ENCODE results near the gene INSRR.

The INSRR gene

GRCh38 chr1:156876281-156876680, 17.4 kb upstream of the INSRR start:
- H3K4me3 ChIP-seq (ENCODE audit: control insufficient read depth in 1 of 7, extremely low read depth in 1 of 7, insufficient read depth in 4 of 7, low read depth in 2 of 7, low read length in 6 of 7), result no peak overlapping the region
- no peaks in the 10 kb centered on the region for H3K4me1 ChIP-seq (ENCODE audit: control extremely low read depth in 1 of 4, control insufficient read depth in 4 of 4, insufficient read depth in 4 of 4, low read length in 3 of 4)
- ChIA-PET POLR2A (interaction anchor here (0.7 kb wide), 1 partner anchor 55 kb away, joined by 3 read pairs; no protein-coding TSS in a partner anchor), CTCF (interaction anchor here (1.0 to 10.7 kb wide), 6 partner anchors 10 to 84 kb away, joined by 3 to 75 read pairs (median 4); partner anchors contain the start of gene PEAR1)
- no peak overlapping the region for H3K27ac ChIP-seq (ENCODE audit: insufficient read depth in 1 of 2, low read depth in 1 of 2, low read length in 2 of 2, poor library complexity in 1 of 2, severe bottlenecking in 2 of 2)
- no peaks in the 10 kb centered on the region for H3K9me3 ChIP-seq (ENCODE audit: control extremely low read depth in 1 of 5, control insufficient read depth in 4 of 5, insufficient read depth in 2 of 5, low read depth in 1 of 5, low read length in 4 of 5)
- H3K36me3 ChIP-seq (ENCODE audit: control insufficient read depth in 4 of 4, insufficient read depth in 4 of 4, low read length in 3 of 4), result no peaks in the 10 kb centered on the region
- H3K27me3 ChIP-seq (replicated peaks in 2 of 5; ENCODE audit: control insufficient read depth in 4 of 5, insufficient read depth in 5 of 5, low read length in 4 of 5), result peaks cover 0 to 29% (median 10%) of the 10 kb centered on the region in 5 experiments
- WGBS (ENCODE audit: insufficient coverage), result 41% methylated on average over 12 of the region's 21 CpGs
- no peak for DNase-seq

DNA sequence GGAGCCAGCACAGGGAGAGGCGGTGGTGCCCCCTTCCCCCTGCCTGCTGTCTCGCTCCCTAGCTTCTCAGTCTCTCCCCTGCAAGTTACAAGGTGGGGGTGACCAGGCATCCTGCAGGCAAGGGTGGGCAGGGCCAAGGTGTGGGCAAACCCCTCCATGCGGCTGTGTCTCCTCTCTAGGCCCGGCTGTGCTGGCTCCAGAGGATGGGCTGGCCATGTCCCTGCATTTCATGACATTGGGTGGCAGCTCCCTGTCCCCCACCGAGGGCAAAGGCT, 16.4 kb upstream of the INSRR start:
- Histone ChIP-seq H3K9me3 (ENCODE audit: control extremely low read depth in 1 of 5, control insufficient read depth in 4 of 5, insufficient read depth in 2 of 5, low read depth in 1 of 5, low read length in 4 of 5) (no peaks in the 10 kb centered on the region), H3K27me3 (replicated peaks in 2 of 5; ENCODE audit: control insufficient read depth in 4 of 5, insufficient read depth in 5 of 5, low read length in 4 of 5) (peaks cover 0 to 25% (median 10%) of the 10 kb centered on the region in 5 experiments), H3K27ac (ENCODE audit: insufficient read depth in 1 of 2, low read depth in 1 of 2, low read length in 2 of 2, poor library complexity in 1 of 2, severe bottlenecking in 2 of 2) (no peak overlapping the region), H3K4me3 (ENCODE audit: control insufficient read depth in 1 of 7, extremely low read depth in 1 of 7, insufficient read depth in 4 of 7, low read depth in 2 of 7, low read length in 6 of 7) (no peak overlapping the region), H3K36me3 (ENCODE audit: control insufficient read depth in 4 of 4, insufficient read depth in 4 of 4, low read length in 3 of 4) (no peaks in the 10 kb centered on the region), H3K4me1 (ENCODE audit: control extremely low read depth in 1 of 4, control insufficient read depth in 4 of 4, insufficient read depth in 4 of 4, low read length in 3 of 4) (no peaks in the 10 kb centered on the region)
- 93% methylated on average over 4 of the region's 5 CpGs for WGBS (ENCODE audit: insufficient coverage)
- ChIA-PET CTCF (interaction anchor here (1.6 to 10.7 kb wide), 2 partner anchors 16 to 17 kb away, joined by 4 to 75 read pairs; partner anchors contain the start of gene PEAR1), POLR2A (no interaction called here)
- DNase-seq, result no peak

DNA sequence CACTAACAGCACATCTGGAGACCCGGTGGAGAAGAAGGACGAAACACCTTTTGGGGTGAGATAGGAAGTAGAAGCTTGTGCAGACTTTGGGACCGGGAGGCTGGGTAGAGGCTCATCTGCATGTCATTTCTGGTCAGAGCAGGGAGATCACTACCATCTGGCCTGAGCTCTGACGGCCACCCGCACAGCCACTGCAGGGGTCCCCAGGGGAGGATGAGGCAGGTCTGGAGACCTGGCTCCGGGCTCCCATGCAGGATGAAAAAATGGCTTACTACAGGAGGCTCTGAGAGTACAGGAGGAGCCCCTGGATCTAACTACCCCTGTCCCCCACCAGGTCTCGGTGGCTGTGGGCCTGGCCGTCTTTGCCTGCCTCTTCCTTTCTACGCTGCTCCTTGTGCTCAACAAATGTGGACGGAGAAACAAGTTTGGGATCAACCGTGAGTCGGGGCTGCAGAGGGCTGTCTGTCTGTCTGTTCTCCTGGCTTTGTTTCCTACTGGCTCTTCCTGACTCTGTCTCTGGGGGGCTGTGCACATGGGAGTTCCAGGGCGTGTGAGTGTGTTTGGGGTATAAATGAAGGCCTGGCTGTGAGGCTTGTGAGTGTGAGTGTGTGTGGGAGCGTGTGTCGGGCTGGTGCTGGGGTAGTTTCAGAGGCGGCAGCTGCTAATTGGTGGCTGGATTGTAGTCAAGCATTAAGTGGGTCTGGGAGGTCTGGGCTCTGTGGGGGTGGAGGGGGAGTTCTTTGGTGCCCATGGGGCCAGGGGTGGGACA, 15.8 kb upstream of the INSRR start:
- Histone ChIP-seq H3K27me3 (replicated peaks in 2 of 5; ENCODE audit: control insufficient read depth in 4 of 5, insufficient read depth in 5 of 5, low read length in 4 of 5) (peaks cover 0 to 24% (median 10%) of the 10 kb centered on the region in 5 experiments), H3K36me3 (ENCODE audit: control insufficient read depth in 4 of 4, insufficient read depth in 4 of 4, low read length in 3 of 4) (no peaks in the 10 kb centered on the region), H3K4me3 (ENCODE audit: control insufficient read depth in 1 of 7, extremely low read depth in 1 of 7, insufficient read depth in 4 of 7, low read depth in 2 of 7, low read length in 6 of 7) (no peak overlapping the region), H3K4me1 (ENCODE audit: control extremely low read depth in 1 of 4, control insufficient read depth in 4 of 4, insufficient read depth in 4 of 4, low read length in 3 of 4) (no peaks in the 10 kb centered on the region), H3K9me3 (ENCODE audit: control extremely low read depth in 1 of 5, control insufficient read depth in 4 of 5, insufficient read depth in 2 of 5, low read depth in 1 of 5, low read length in 4 of 5) (no peaks in the 10 kb centered on the region), H3K27ac (ENCODE audit: insufficient read depth in 1 of 2, low read depth in 1 of 2, low read length in 2 of 2, poor library complexity in 1 of 2, severe bottlenecking in 2 of 2) (no peak overlapping the region)
- DNase-seq, result no peak
- CTCF ChIA-PET, result interaction anchor here (0.9 to 10.7 kb wide), 3 partner anchors 9 to 17 kb away, joined by 3 to 75 read pairs (median 4); partner anchors contain the start of gene PEAR1
- WGBS (ENCODE audit: insufficient coverage), result 98% methylated on average over 16 of the region's 16 CpGs
- POLR2A ChIA-PET, result no interaction called here

DNA sequence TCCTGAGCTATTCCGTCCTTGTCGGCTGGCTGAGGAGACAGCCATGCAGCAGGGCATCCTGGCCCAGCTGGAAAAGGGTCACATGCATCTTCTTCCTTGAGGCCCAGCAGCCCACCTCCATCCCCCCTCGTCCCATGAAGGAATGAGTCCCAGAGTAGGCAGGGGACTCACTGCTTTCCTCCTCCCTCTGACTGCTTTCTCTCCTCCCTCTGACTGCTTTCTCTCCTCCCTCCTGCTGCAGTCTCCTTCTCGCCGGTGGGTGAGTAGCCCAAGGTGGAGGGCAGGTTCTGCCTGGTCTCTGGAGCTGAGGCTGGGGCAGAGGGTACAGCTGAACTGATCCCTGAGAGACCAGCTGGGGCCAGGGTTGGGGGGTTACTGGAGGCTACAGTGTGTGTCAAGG, 15.2 kb upstream of the INSRR start:
- POLR2A ChIA-PET, result no interaction called here
- Histone ChIP-seq H3K4me3 (ENCODE audit: control insufficient read depth in 1 of 7, extremely low read depth in 1 of 7, insufficient read depth in 4 of 7, low read depth in 2 of 7, low read length in 6 of 7) (no peak overlapping the region), H3K36me3 (ENCODE audit: control insufficient read depth in 4 of 4, insufficient read depth in 4 of 4, low read length in 3 of 4) (no peaks in the 10 kb centered on the region), H3K27me3 (replicated peaks in 2 of 5; ENCODE audit: control insufficient read depth in 4 of 5, insufficient read depth in 5 of 5, low read length in 4 of 5) (peaks cover 0 to 23% (median 10%) of the 10 kb centered on the region in 5 experiments), H3K9me3 (ENCODE audit: control extremely low read depth in 1 of 5, control insufficient read depth in 4 of 5, insufficient read depth in 2 of 5, low read depth in 1 of 5, low read length in 4 of 5) (no peaks in the 10 kb centered on the region), H3K27ac (ENCODE audit: insufficient read depth in 1 of 2, low read depth in 1 of 2, low read length in 2 of 2, poor library complexity in 1 of 2, severe bottlenecking in 2 of 2) (no peak overlapping the region), H3K4me1 (ENCODE audit: control extremely low read depth in 1 of 4, control insufficient read depth in 4 of 4, insufficient read depth in 4 of 4, low read length in 3 of 4) (no peaks in the 10 kb centered on the region)
- DNase-seq, result no peak
- CTCF ChIA-PET, result interaction anchor here (0.8 to 10.7 kb wide), 5 partner anchors 10 to 148 kb away, joined by 3 to 75 read pairs (median 3); partner anchors contain the start of genes NTRK1 and PEAR1
- WGBS (ENCODE audit: insufficient coverage), result no CpG with 5 or more reads among the region's 5 CpGs

- H3K27me3 ChIP-seq (replicated peaks in 2 of 5; ENCODE audit: control insufficient read depth in 4 of 5, insufficient read depth in 5 of 5, low read length in 4 of 5), result peaks cover 0 to 18% (median 10%) of the 10 kb centered on the region in 5 experiments
- no peaks in the 10 kb centered on the region for H3K36me3 ChIP-seq (ENCODE audit: control insufficient read depth in 4 of 4, insufficient read depth in 4 of 4, low read length in 3 of 4)
- POLR2A ChIA-PET, result no interaction called here
- no peak overlapping the region for H3K27ac ChIP-seq (ENCODE audit: insufficient read depth in 1 of 2, low read depth in 1 of 2, low read length in 2 of 2, poor library complexity in 1 of 2, severe bottlenecking in 2 of 2)
- no peaks in the 10 kb centered on the region for H3K9me3 ChIP-seq (ENCODE audit: control extremely low read depth in 1 of 5, control insufficient read depth in 4 of 5, insufficient read depth in 2 of 5, low read depth in 1 of 5, low read length in 4 of 5)
- no peak for DNase-seq
- H3K4me3 ChIP-seq (ENCODE audit: control insufficient read depth in 1 of 7, extremely low read depth in 1 of 7, insufficient read depth in 4 of 7, low read depth in 2 of 7, low read length in 6 of 7), result no peak overlapping the region
- CTCF ChIA-PET, result interaction anchor here (0.8 to 10.7 kb wide), 3 partner anchors 13 to 147 kb away, joined by 3 to 75 read pairs (median 3); partner anchors contain the start of genes NTRK1 and PEAR1
- WGBS (ENCODE audit: insufficient coverage), result 97% methylated on average over 17 of the region's 18 CpGs
- H3K4me1 ChIP-seq (ENCODE audit: control extremely low read depth in 1 of 4, control insufficient read depth in 4 of 4, insufficient read depth in 4 of 4, low read length in 3 of 4), result no peaks in the 10 kb centered on the region
Measured at GRCh38 chr1:156873659-156874058, 14.7 kb upstream of the INSRR start.

GRCh38 chr1:156869455-156869854, 10.5 kb upstream of the INSRR start:
- Histone ChIP-seq H3K36me3 (ENCODE audit: control insufficient read depth in 4 of 4, insufficient read depth in 4 of 4, low read length in 3 of 4) (no peaks in the 10 kb centered on the region), H3K4me1 (ENCODE audit: control extremely low read depth in 1 of 4, control insufficient read depth in 4 of 4, insufficient read depth in 4 of 4, low read length in 3 of 4) (peaks cover 0 to 24% (median 19%) of the 10 kb centered on the region in 4 experiments), H3K27me3 (replicated peaks in 2 of 5; ENCODE audit: control insufficient read depth in 4 of 5, insufficient read depth in 5 of 5, low read length in 4 of 5) (peaks cover 0 to 6% (median 0%) of the 10 kb centered on the region in 5 experiments), H3K27ac (ENCODE audit: insufficient read depth in 1 of 2, low read depth in 1 of 2, low read length in 2 of 2, poor library complexity in 1 of 2, severe bottlenecking in 2 of 2) (no peak overlapping the region), H3K9me3 (ENCODE audit: control extremely low read depth in 1 of 5, control insufficient read depth in 4 of 5, insufficient read depth in 2 of 5, low read depth in 1 of 5, low read length in 4 of 5) (no peaks in the 10 kb centered on the region), H3K4me3 (ENCODE audit: control insufficient read depth in 1 of 7, extremely low read depth in 1 of 7, insufficient read depth in 4 of 7, low read depth in 2 of 7, low read length in 6 of 7) (no peak overlapping the region)
- no peak for DNase-seq
- ChIA-PET CTCF (interaction anchor here (1.1 to 3.9 kb wide), 5 partner anchors 9 to 68 kb away, joined by 3 to 13 read pairs (median 4); partner anchors contain the start of gene NTRK1), POLR2A (no interaction called here)
- 95% methylated on average over 9 of the region's 9 CpGs for WGBS (ENCODE audit: insufficient coverage)

GRCh38 chr1:156868341-156868740, 9.4 kb upstream of the INSRR start:
- ChIA-PET POLR2A (no interaction called here), CTCF (interaction anchor here (1.0 to 3.9 kb wide), 2 partner anchors 9 to 22 kb away, joined by 3 to 13 read pairs; no protein-coding TSS in a partner anchor)
- Histone ChIP-seq H3K4me1 (ENCODE audit: control extremely low read depth in 1 of 4, control insufficient read depth in 4 of 4, insufficient read depth in 4 of 4, low read length in 3 of 4) (peaks cover 0 to 34% (median 24%) of the 10 kb centered on the region in 4 experiments), H3K9me3 (ENCODE audit: control extremely low read depth in 1 of 5, control insufficient read depth in 4 of 5, insufficient read depth in 2 of 5, low read depth in 1 of 5, low read length in 4 of 5) (no peaks in the 10 kb centered on the region), H3K4me3 (ENCODE audit: control insufficient read depth in 1 of 7, extremely low read depth in 1 of 7, insufficient read depth in 4 of 7, low read depth in 2 of 7, low read length in 6 of 7) (no peak overlapping the region), H3K27ac (ENCODE audit: insufficient read depth in 1 of 2, low read depth in 1 of 2, low read length in 2 of 2, poor library complexity in 1 of 2, severe bottlenecking in 2 of 2) (no peak overlapping the region), H3K36me3 (ENCODE audit: control insufficient read depth in 4 of 4, insufficient read depth in 4 of 4, low read length in 3 of 4) (no peaks in the 10 kb centered on the region), H3K27me3 (replicated peaks in 2 of 5; ENCODE audit: control insufficient read depth in 4 of 5, insufficient read depth in 5 of 5, low read length in 4 of 5) (peaks cover 0 to 7% (median 4%) of the 10 kb centered on the region in 5 experiments)
- 98% methylated on average over 13 of the region's 13 CpGs for WGBS (ENCODE audit: insufficient coverage)
- DNase-seq, result no peak
